GM12891 (cell line): ENCODE results near the gene MVB12B.

ENCODE experiments used
- PAX5 ChIP-seq: IDR thresholded peaks from 2 replicates; pipeline ENCODE4 v1.6.1; 2011; ENCODE audit warnings: low read length, moderate library complexity, mild to moderate bottlenecking; ENCODE audit not compliant: insufficient read depth, severe bottlenecking
- POLR2A ChIP-seq: IDR thresholded peaks from 2 replicates; pipeline ENCODE4 v1.6.1; 2011; ENCODE audit warnings: low read depth, low read length, control low read depth
- POLR2AphosphoS5 ChIP-seq: IDR thresholded peaks from 2 replicates; pipeline ENCODE4 v1.6.1; 2011; ENCODE audit warnings: low read depth, low read length, control low read depth
- POU2F2 ChIP-seq: IDR thresholded peaks from 2 replicates; pipeline ENCODE4 v1.6.1; 2011; ENCODE audit warnings: low read depth, mild to moderate bottlenecking, control low read depth, low read length, moderate library complexity
- SPI1 ChIP-seq: IDR thresholded peaks from 2 replicates; pipeline ENCODE4 v1.6.1; 2011; ENCODE audit warnings: low read depth, low read length, control low read depth
- TAF1 ChIP-seq: IDR thresholded peaks from 2 replicates; pipeline ENCODE4 v1.6.1; 2011; ENCODE audit warnings: low read depth, low read length, control low read depth

DNA sequence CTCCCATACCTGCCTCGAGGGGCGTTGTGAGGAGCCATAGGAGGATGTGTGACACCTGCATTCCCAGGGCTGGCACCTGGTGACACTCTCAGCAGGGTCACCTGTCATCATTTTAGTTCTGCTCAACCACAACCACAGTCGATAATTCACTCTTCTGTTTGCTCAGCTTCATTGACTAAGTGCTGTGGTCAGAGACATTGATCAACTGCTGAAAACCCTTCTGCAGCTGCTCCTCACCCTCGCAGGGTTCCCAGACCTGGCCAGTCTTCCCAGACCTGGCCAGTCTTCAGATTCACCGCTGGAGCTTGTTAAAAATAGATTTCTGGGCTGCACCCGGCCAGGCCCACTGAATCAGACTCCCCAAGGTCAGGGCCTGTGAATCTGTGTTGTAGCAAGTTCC is 92.8 kb downstream of the MVB12B start:
- no peak for TF ChIP-seq TAF1
- TF ChIP-seq POLR2AphosphoS5 = no peak
- no peak for TF ChIP-seq POLR2A
- no peak for TF ChIP-seq SPI1
- TF ChIP-seq PAX5 = no peak
- TF ChIP-seq POU2F2 = no peak
